H1 (cell line): Measurements from ENCODE around the gene RARRES2. TPM values are rescaled to one million over a fixed set of nuclear protein-coding genes. Genes with fewer than 3 reads are reported as not detected.
A peak's percentile ranks its signal among the peaks of the same experiment; 100 is the strongest.

Experiments
- ATF3 ChIP-seq: IDR thresholded peaks from 2 replicates; pipeline ENCODE4 v1.6.1; 2011; ENCODE audit warnings: low read depth, mild to moderate bottlenecking, low read length; ENCODE audit not compliant: insufficient read depth
- CREB1 ChIP-seq: IDR thresholded peaks from 2 replicates; pipeline ENCODE4 v1.6.1; 2012; ENCODE audit warnings: inconsistent platforms
- FOSL1 ChIP-seq: IDR thresholded peaks from 2 replicates; pipeline ENCODE4 v1.6.1; 2011; ENCODE audit warnings: mild to moderate bottlenecking, low read depth, low read length, moderate library complexity; ENCODE audit not compliant: insufficient read depth
- KDM1A ChIP-seq: fragments of 200-600, 300-600 bp; sonication (generic); IDR thresholded peaks from 2 replicates; pipeline ENCODE4 v1.7.1; 2016; ENCODE audit warnings: mild to moderate bottlenecking, low read length, borderline replicate concordance
- MAX ChIP-seq: IDR thresholded peaks from 2 replicates; pipeline ENCODE4 v1.6.1; 2012; ENCODE audit warnings: inconsistent platforms
- PHF8 ChIP-seq: fragments of 200-600 bp; sonication (generic); conservative IDR thresholded peaks from 2 replicates; pipeline ENCODE4 v1.7.1; 2012; ENCODE audit warnings: low read depth, mild to moderate bottlenecking, inconsistent platforms, low read length, moderate library complexity
- polyA plus RNA-seq, 7 experiments: library from polyadenylated mRNA; depleted of rRNA in 3 of 7; stranded (reverse) in 5 of 7; unstranded in 2 of 7; fragments of >200 nt in 5 of 7; fragments of 200-250 nt in 2 of 7; gene quantifications; 1 replicate in 5 of 7; 2 replicates in 1 of 7; 4 replicates in 1 of 7; pipeline versions ENCODE4 v1.2.1 to v1.2.3, GENCODE V29; 2011 to 2013; ENCODE audit warnings: missing spikeins in 2 of 7, mixed read lengths in 2 of 7
- total RNA-seq: library from RNA; stranded (reverse); fragmentation: NEBNext Ultra II Directional; extraction: Animal tissue kit (Norgen Biotek cat#: 25700); gene quantifications from 2 replicates; pipeline ENCODE4 v1.2.1, GENCODE V29; 2021

The RARRES2 gene
- total and polyA plus RNA-seq, 2 of the 8 experiments (the other 6 are each of a cell fraction or from before 2014, with no cell fraction given): 254 to 441 TPM

DNA sequence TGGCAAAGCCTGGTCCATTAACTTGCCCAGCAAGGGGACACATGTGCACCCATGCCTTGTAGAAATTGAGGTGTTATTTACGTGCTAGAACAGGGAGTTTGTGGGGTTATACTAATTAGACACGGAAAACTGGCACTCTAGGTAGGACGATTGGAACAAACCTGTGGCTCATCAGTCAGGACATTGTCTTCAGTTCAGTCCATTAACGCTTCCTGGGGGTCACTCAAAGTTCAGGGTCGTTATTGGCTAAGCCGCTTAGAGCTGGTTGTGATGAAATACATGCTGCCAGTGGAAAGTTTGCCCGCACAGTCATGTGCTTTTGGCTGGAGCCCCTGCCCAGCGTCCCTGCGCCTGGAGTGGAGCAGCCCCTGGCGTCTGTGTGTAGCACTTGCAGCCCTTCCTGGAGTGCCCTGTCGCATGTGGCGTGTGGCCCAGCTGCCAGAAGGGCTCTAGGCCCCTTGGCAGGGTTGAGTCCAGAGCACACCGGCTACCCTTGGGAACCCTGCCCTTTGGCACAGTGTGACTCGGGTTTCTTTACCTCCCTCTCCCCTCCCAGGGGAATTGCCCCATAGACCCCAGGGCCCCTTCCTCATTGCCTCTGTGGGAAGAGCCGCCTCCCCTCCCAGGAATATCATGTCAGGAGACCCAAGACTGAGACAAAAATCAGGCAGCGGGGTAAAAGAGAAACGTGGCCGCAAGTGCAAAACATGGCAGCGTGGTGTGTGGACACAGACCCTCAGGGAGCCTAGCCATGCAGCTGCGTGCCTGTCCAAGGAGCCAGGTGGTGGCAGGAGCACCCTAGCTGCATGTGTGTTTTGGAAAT, 47.5 kb upstream of the RARRES2 start (continued):
- no peak for TF ChIP-seq ATF3
- no peak for TF ChIP-seq KDM1A
- TF ChIP-seq MAX: peak; percentile 21; the same call in 1 of the 2 replicates
- no peak for TF ChIP-seq PHF8
- TF ChIP-seq FOSL1: no peak
- no peak for TF ChIP-seq CREB1
- TF ChIP-seq, all 59 proteins: peak for 3
